SK-N-MC (cell line): ENCODE data around the gene PCGF1.
A peak's percentile ranks its signal among the peaks of the same experiment; 100 is the strongest.

Source experiments
- DNase-seq: peaks from one replicate; pipeline ENCODE4 v3.0.0-alpha.2; 2011; ENCODE audit warnings: low read depth, low spot score
- H3K27ac ChIP-seq: fragments of 200-600 bp; sonication (generic); 2 replicates; pipeline ENCODE4 v1.5.1; 2016; ENCODE audit warnings: mixed run types
- H3K36me3 ChIP-seq: fragments of 200-600 bp; sonication (generic); 2 replicates; pipeline ENCODE4 v1.6.1; 2017; ENCODE audit warnings: antibody characterized with exemption, low read length, mixed read lengths; ENCODE audit not compliant: insufficient read depth
- H3K4me3 ChIP-seq: fragments of 200-600 bp; sonication (generic); 2 replicates; pipeline ENCODE4 v1.5.1; 2016
- H3K9ac ChIP-seq: fragments of 200-600 bp; sonication (generic); 2 replicates; pipeline ENCODE4 v1.8.0; 2017; ENCODE audit warnings: mixed run types, mixed read lengths; ENCODE audit not compliant: insufficient read length
- H3K9me3 ChIP-seq: fragments of 200-600 bp; sonication (generic); 2 replicates; pipeline ENCODE4 v1.6.1; 2017; ENCODE audit warnings: low read depth, mild to moderate bottlenecking, antibody characterized with exemption, low read length, moderate library complexity, mixed read lengths
- EZH2 ChIP-seq: fragments of 200-600 bp; sonication (generic); IDR thresholded peaks from one replicate; pipeline ENCODE4 v1.6.1; 2017; ENCODE audit warnings: antibody characterized with exemption
- FOXP2 ChIP-seq: optimal IDR thresholded peaks from 2 replicates; pipeline ENCODE3; 2011; ENCODE audit warnings: mild to moderate bottlenecking, moderate library complexity; ENCODE audit not compliant: insufficient read depth; ENCODE audit errors: extremely low read length, control extremely low read depth
- POLR2AphosphoS5 ChIP-seq: IDR thresholded peaks from 2 replicates; pipeline ENCODE4 v1.6.1; 2012; ENCODE audit warnings: mild to moderate bottlenecking, low read depth, low read length, borderline replicate concordance

PCGF1 gene

GRCh38 chr2:74507145-74507925, at the start of gene PCGF1:
PCGF1 (minus strand) TSS chr2:74507695; CDS start chr2:74507668, 27 bp downstream.
- H3K9ac ChIP-seq = peak within 1 kb of the TSS; percentile 99
- H3K4me3 ChIP-seq = peak within 1 kb of the TSS; percentile 97
- H3K9me3 ChIP-seq = no peaks in the 10 kb centered on the region
- peak within 1 kb of the TSS; percentile 99 for H3K27ac ChIP-seq
- H3K36me3 ChIP-seq = peaks cover 17% of the 10 kb centered on the region
- DNase-seq = peak; percentile 92
- TF ChIP-seq POLR2AphosphoS5 (peak; percentile 76), EZH2 (no peak), FOXP2 (peak; percentile 95)

GRCh38 chr2:74556831-74557370, 49.4 kb upstream of the PCGF1 start:
- no peaks in the 10 kb centered on the region for H3K36me3 ChIP-seq
- H3K27ac ChIP-seq = no peak overlapping the region
- H3K9ac ChIP-seq = no peak overlapping the region
- H3K9me3 ChIP-seq = no peaks in the 10 kb centered on the region
- TF ChIP-seq EZH2 (no peak), POLR2AphosphoS5 (no peak), FOXP2 (no peak)
- no peak overlapping the region for H3K4me3 ChIP-seq
- DNase-seq = no peak

GRCh38 chr2:74556159-74556558, 48.7 kb upstream of the PCGF1 start:
- no peaks in the 10 kb centered on the region for H3K36me3 ChIP-seq
- H3K9ac ChIP-seq = no peak overlapping the region
- H3K9me3 ChIP-seq = no peaks in the 10 kb centered on the region
- no peak overlapping the region for H3K4me3 ChIP-seq
- DNase-seq = no peak
- H3K27ac ChIP-seq = no peak overlapping the region
- TF ChIP-seq EZH2 (no peak), POLR2AphosphoS5 (no peak), FOXP2 (no peak)

- no peak for DNase-seq
- Histone ChIP-seq H3K27ac (no peak overlapping the region), H3K9ac (no peak overlapping the region), H3K36me3 (no peaks in the 10 kb centered on the region), H3K4me3 (no peak overlapping the region), H3K9me3 (no peaks in the 10 kb centered on the region)
- TF ChIP-seq EZH2 (no peak), FOXP2 (no peak), POLR2AphosphoS5 (no peak)
Measured at GRCh38 chr2:74555610-74556103, 48.2 kb upstream of the PCGF1 start.

GRCh38 chr2:74554820-74555531, 47.5 kb upstream of the PCGF1 start:
- Histone ChIP-seq H3K36me3 (no peaks in the 10 kb centered on the region), H3K9me3 (no peaks in the 10 kb centered on the region), H3K27ac (no peak overlapping the region), H3K4me3 (peak overlapping the region; percentile 76), H3K9ac (no peak overlapping the region)
- TF ChIP-seq FOXP2 = no peak
- no peak; the same call in 1 of the 2 replicates for TF ChIP-seq POLR2AphosphoS5
- no peak for TF ChIP-seq EZH2
- no peak for DNase-seq

GRCh38 chr2:74553892-74554819, 46.7 kb upstream of the PCGF1 start, which contains the start of the genes DOK1 and LOXL3:
DOK1 (plus strand) TSS chr2:74554720; CDS start chr2:74554755, 35 bp downstream.
LOXL3 (minus strand) TSS chr2:74553942; CDS start chr2:74552634, 1,308 bp downstream.
- no peak for DNase-seq

GRCh38 chr2:74552914-74553811, 45.7 kb upstream of the PCGF1 start:
- Histone ChIP-seq H3K9ac (no peak overlapping the region), H3K36me3 (no peaks in the 10 kb centered on the region), H3K27ac (no peak overlapping the region), H3K4me3 (no peak overlapping the region), H3K9me3 (no peaks in the 10 kb centered on the region)
- TF ChIP-seq EZH2 (no peak), POLR2AphosphoS5 (no peak), FOXP2 (no peak)
- DNase-seq = no peak

More at GRCh38 chr2:74553892-74554819, 46.7 kb upstream of the PCGF1 start, which contains the start of the genes DOK1 and LOXL3:
- H3K4me3 ChIP-seq = peak within 1 kb of the TSS; percentile 76
- TF ChIP-seq POLR2AphosphoS5 = 0 out of 2 replicates have a peak, but pooled peaks have one; percentile 22
- TF ChIP-seq FOXP2 = no peak
- no peaks in the 10 kb centered on the region for H3K36me3 ChIP-seq
- H3K27ac ChIP-seq = no peak within 1 kb of the TSS
- no peaks in the 10 kb centered on the region for H3K9me3 ChIP-seq
- H3K9ac ChIP-seq = no peak within 1 kb of the TSS
